PC-3 (cell line): Measurements from ENCODE around the gene TRPM1. TPM values are rescaled to one million over a fixed set of nuclear protein-coding genes. Genes with fewer than 3 reads are reported as not detected.

Source experiments
- ATAC-seq: fragments of 200-7000 bp; cut with Tn5 transposase; 2 replicates; pipeline ENCODE4 v1.9.1; 2020; ENCODE audit warnings: mild to moderate bottlenecking, moderate library complexity
- BruUV-seq: library from RNA; stranded (reverse); fragments of 400-500 nt; replicated peaks from 2 replicates; lab custom pipeline; 2021; lab: Mats Ljungman, UMichigan
- CTCF ChIA-PET: fragments of 300-600 bp; sonication (Branson Sonifier 250); formaldehyde crosslinking; loops from one replicate; lab custom pipeline; 2022; ENCODE audit warnings: antibody characterized with exemption; lab: Charles Lee
- POLR2A ChIA-PET: fragments of 300-600 bp; sonication (Branson Sonifier 250); formaldehyde crosslinking; loops from one replicate; lab custom pipeline; 2022; ENCODE audit warnings: antibody characterized with exemption; ENCODE audit not compliant: unreplicated experiment; lab: Charles Lee
- DNase-seq: peaks from one replicate; pipeline ENCODE4 v3.0.0-alpha.2; 2015
- H2AFZ ChIP-seq: fragments of 300-600 bp; sonication (generic); 2 replicates; pipeline ENCODE4 v1.6.0; 2016; ENCODE audit warnings: antibody characterized with exemption, low read length
- H3F3A ChIP-seq: fragments of 300-600 bp; sonication (generic); one replicate; pipeline ENCODE4 v1.6.0; 2017; ENCODE audit warnings: antibody characterized with exemption, low read length, control low read depth, mild to moderate bottlenecking; ENCODE audit not compliant: unreplicated experiment
- H3K27ac ChIP-seq: fragments of 300-600 bp; sonication (generic); 2 replicates; pipeline ENCODE4 v1.5.1; 2016; ENCODE audit warnings: mild to moderate bottlenecking, low read length
- H3K27me3 ChIP-seq: fragments of 300-600 bp; sonication (generic); 2 replicates; pipeline ENCODE4 v1.6.1; 2016; ENCODE audit warnings: low read length, mixed read lengths
- H3K36me3 ChIP-seq: fragments of 300-600 bp; sonication (generic); 2 replicates; pipeline ENCODE4 v1.6.1; 2016; ENCODE audit warnings: low read depth, mixed run types, low read length, mixed read lengths
- H3K4me1 ChIP-seq: fragments of 300-600 bp; sonication (generic); 2 replicates; pipeline ENCODE4 v1.5.1; 2016; ENCODE audit warnings: low read length; ENCODE audit not compliant: insufficient read depth
- H3K4me2 ChIP-seq: fragments of 300-600 bp; sonication (generic); 2 replicates; pipeline ENCODE4 v1.6.0; 2016; ENCODE audit warnings: low read length
- H3K4me3 ChIP-seq: fragments of 300-600 bp; sonication (generic); 2 replicates; pipeline ENCODE4 v1.5.1; 2016; ENCODE audit warnings: mild to moderate bottlenecking, low read length, mixed read lengths
- H3K79me2 ChIP-seq: fragments of 300-600 bp; sonication (generic); 2 replicates; pipeline ENCODE4 v1.6.1; 2017; ENCODE audit warnings: low read length, mixed read lengths
- H3K9ac ChIP-seq: fragments of 300-600 bp; sonication (generic); 2 replicates; pipeline ENCODE4 v1.6.0; 2016; ENCODE audit warnings: mild to moderate bottlenecking, low read length
- H3K9me2 ChIP-seq: fragments of 300-600 bp; sonication (generic); replicated peaks from 2 replicates; pipeline ENCODE4 v1.6.1; 2016; ENCODE audit warnings: mixed run types, low read length, mixed read lengths
- H3K9me3 ChIP-seq: fragments of 300-600 bp; sonication (generic); 2 replicates; pipeline ENCODE4 v1.6.1; 2016; ENCODE audit warnings: low read length, mixed read lengths
- H4K20me1 ChIP-seq: fragments of 300-600 bp; sonication (generic); 2 replicates; pipeline ENCODE4 v1.6.1; 2016; ENCODE audit warnings: low read length, mixed read lengths
- EZH2 ChIP-seq: fragments of 300-600 bp; sonication (generic); IDR thresholded peaks from one replicate; pipeline ENCODE4 v1.6.1; 2017; ENCODE audit warnings: antibody characterized with exemption, mild to moderate bottlenecking, low read length; ENCODE audit not compliant: unreplicated experiment
- EZH2phosphoT487 ChIP-seq: fragments of 300-600 bp; sonication (generic); IDR thresholded peaks from 2 replicates; pipeline ENCODE4 v1.6.1; 2018; ENCODE audit warnings: mild to moderate bottlenecking, antibody characterized with exemption, low read length, borderline replicate concordance
- intact Hi-C: fragments of 100-400 bp; cut with micrococcal nuclease; formaldehyde crosslinking; loops from 2 replicates; pipeline ENCODE4 v1.9.0; 2023
- total RNA-seq: library from RNA; depleted of rRNA; stranded (reverse); fragments of >200 nt; gene quantifications from 2 replicates; pipeline ENCODE4 v1.2.3, GENCODE V29; 2014
- TF ChIP-seq, protein P1 (sequence below): fragments of 300-600 bp; sonication (generic); conservative IDR thresholded peaks from 2 replicates; pipeline ENCODE4 v1.5.1; 2017; ENCODE audit warnings: antibody characterized with exemption, low read depth, mild to moderate bottlenecking, low read length

The TRPM1 gene
- total RNA-seq, 1 experiment from 2014 or later = not detected

DNA sequence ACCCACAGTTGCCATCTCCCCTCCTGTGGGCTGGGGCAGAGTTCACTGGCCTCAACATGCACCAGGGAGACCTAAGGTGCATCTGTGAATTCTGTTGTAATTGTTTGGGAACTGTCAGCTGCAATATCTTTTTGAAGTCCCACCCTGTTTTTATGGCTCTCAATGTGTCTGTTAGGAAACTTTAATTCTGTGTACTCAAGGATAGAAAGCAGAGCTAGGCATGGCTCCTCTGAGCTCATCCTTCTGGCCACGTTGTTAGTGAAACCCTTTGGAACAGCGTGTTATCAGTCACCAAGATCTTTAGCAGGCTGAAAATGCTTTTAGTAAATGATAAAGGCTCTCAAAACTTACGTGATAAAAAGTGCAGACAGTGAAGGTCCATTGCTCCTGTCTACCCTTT lies 76.5 kb downstream of the TRPM1 start:
- H3K9ac ChIP-seq = no peak overlapping the region
- no peak overlapping the region for H3K27ac ChIP-seq
- BruUV-seq = no TSS peak
- no peaks in the 10 kb centered on the region for H3K9me3 ChIP-seq
- H3K36me3 ChIP-seq = no peaks in the 10 kb centered on the region
- ChIA-PET POLR2A (no interaction called here), CTCF (interaction anchor here (0.5 kb wide), 1 partner anchor 36 kb away, joined by 5 read pairs; no protein-coding TSS in a partner anchor)
- no peak overlapping the region for H3K4me2 ChIP-seq
- no peaks in the 10 kb centered on the region for H3F3A ChIP-seq
- DNase-seq (no peak), ATAC-seq (no peak)
- TF ChIP-seq EZH2phosphoT487 (no peak), EZH2 (no peak)
- TF ChIP-seq, protein P1, sequence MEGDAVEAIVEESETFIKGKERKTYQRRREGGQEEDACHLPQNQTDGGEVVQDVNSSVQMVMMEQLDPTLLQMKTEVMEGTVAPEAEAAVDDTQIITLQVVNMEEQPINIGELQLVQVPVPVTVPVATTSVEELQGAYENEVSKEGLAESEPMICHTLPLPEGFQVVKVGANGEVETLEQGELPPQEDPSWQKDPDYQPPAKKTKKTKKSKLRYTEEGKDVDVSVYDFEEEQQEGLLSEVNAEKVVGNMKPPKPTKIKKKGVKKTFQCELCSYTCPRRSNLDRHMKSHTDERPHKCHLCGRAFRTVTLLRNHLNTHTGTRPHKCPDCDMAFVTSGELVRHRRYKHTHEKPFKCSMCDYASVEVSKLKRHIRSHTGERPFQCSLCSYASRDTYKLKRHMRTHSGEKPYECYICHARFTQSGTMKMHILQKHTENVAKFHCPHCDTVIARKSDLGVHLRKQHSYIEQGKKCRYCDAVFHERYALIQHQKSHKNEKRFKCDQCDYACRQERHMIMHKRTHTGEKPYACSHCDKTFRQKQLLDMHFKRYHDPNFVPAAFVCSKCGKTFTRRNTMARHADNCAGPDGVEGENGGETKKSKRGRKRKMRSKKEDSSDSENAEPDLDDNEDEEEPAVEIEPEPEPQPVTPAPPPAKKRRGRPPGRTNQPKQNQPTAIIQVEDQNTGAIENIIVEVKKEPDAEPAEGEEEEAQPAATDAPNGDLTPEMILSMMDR = no peak
- H2AFZ ChIP-seq = no peak overlapping the region
- no peaks in the 10 kb centered on the region for H3K9me2 ChIP-seq
- no peaks in the 10 kb centered on the region for H4K20me1 ChIP-seq
- no peaks in the 10 kb centered on the region for H3K79me2 ChIP-seq
- H3K4me1 ChIP-seq = no peaks in the 10 kb centered on the region
- peaks cover 33% of the 10 kb centered on the region for H3K27me3 ChIP-seq
- no peak overlapping the region for H3K4me3 ChIP-seq
- intact Hi-C loops = no loop called here

DNA sequence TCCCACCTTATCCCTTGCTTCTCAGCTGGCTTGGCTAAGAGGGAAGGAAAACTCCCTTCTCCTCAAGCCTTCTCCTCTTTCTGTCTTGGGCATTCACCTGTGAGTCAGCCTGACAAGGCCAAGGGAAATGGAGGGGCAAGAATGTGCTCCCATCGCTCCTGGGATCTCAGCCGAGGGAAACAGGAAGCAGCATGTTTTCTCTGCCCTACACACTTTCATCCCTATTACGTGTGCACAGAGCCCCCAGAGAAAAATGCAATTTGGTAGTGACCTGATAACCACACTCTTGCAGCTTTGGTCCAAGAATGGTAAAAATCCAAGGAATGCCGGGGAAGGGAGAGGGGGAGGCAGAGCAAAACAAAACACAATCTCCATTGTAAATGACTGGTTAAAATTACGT lies 77.2 kb downstream of the TRPM1 start:
- H2AFZ ChIP-seq = 0 out of 2 replicates have a peak overlapping the region, but pooled peaks have one; percentile 37
- peak; percentile 32 for DNase-seq
- no peaks in the 10 kb centered on the region for H3K9me3 ChIP-seq
- H3K9ac ChIP-seq = no peak overlapping the region
- BruUV-seq = no TSS peak
- no peaks in the 10 kb centered on the region for H3K36me3 ChIP-seq
- intact Hi-C loops = no loop called here
- ChIA-PET POLR2A (no interaction called here), CTCF (no interaction called here)
- no peak for TF ChIP-seq EZH2phosphoT487
- no peak for TF ChIP-seq EZH2
- TF ChIP-seq, protein P1 = no peak
- ATAC-seq = peak; percentile 29; the same call in 1 of the 2 replicates
- peaks cover 27% of the 10 kb centered on the region for H3K27me3 ChIP-seq
- no peaks in the 10 kb centered on the region for H3K79me2 ChIP-seq
- H3K27ac ChIP-seq = no peak overlapping the region
- H3K4me2 ChIP-seq = no peak overlapping the region
- H4K20me1 ChIP-seq = no peaks in the 10 kb centered on the region
- H3K4me3 ChIP-seq = no peak overlapping the region
- H3K9me2 ChIP-seq = no peaks in the 10 kb centered on the region
- no peaks in the 10 kb centered on the region for H3F3A ChIP-seq
- H3K4me1 ChIP-seq = no peaks in the 10 kb centered on the region

DNA sequence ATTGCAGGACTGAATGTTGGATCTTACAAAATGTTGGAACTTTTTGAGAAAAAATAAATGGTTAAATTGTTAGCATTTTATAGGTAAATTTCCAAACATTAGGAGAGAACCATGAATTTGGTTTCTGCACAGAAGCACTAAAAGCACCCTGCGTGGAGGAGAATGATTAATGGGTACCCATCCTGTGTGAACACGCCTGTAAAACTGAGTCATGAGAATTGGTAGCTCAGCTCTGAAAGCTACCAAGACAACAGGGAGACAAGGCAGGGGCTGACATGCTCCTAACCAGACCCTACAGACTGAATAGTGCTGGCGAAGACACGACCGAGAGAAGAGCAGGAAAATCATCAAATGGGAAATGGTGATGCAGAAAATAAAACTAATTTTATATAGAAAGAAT lies 77.7 kb downstream of the TRPM1 start:
- Histone ChIP-seq H3F3A (no peaks in the 10 kb centered on the region), H3K79me2 (no peaks in the 10 kb centered on the region), H2AFZ (no peak overlapping the region), H3K27me3 (peaks cover 22% of the 10 kb centered on the region), H3K4me1 (no peaks in the 10 kb centered on the region), H3K9me3 (no peaks in the 10 kb centered on the region), H3K4me3 (no peak overlapping the region), H3K9me2 (no peaks in the 10 kb centered on the region), H3K27ac (no peak overlapping the region), H3K36me3 (no peaks in the 10 kb centered on the region), H3K4me2 (no peak overlapping the region), H3K9ac (no peak overlapping the region), H4K20me1 (no peaks in the 10 kb centered on the region)
- DNase-seq = no peak
- POLR2A ChIA-PET = no interaction called here
- TF ChIP-seq EZH2phosphoT487 = no peak
- no peak for TF ChIP-seq EZH2
- TF ChIP-seq, protein P1 = no peak
- CTCF ChIA-PET = no interaction called here
- intact Hi-C loops = no loop called here
- ATAC-seq = no peak
- BruUV-seq = no TSS peak
